NB4 (cell line): ENCODE results near the gene TMEM123.

Experiments used
- DNase-seq: peaks from one replicate; pipeline ENCODE4 v3.0.0; 2010; ENCODE audit warnings: low read depth
- H3K4me3 ChIP-seq: one replicate; pipeline ENCODE4 v1.5.1; 2011; ENCODE audit warnings: mild to moderate bottlenecking, low read depth, low read length, moderate library complexity
- CTCF ChIP-seq: IDR thresholded peaks from one replicate; pipeline ENCODE4 v1.5.1; 2012; ENCODE audit warnings: low read depth, low read length
- MAX ChIP-seq: IDR thresholded peaks from 2 replicates; pipeline ENCODE4 v1.6.1; 2011; ENCODE audit warnings: low read depth, low read length
- MYC ChIP-seq: IDR thresholded peaks from 2 replicates; pipeline ENCODE4 v1.6.1; 2011; ENCODE audit warnings: low read depth, low read length
- POLR2A ChIP-seq: IDR thresholded peaks from 2 replicates; pipeline ENCODE4 v1.6.1; 2011; ENCODE audit warnings: mild to moderate bottlenecking; ENCODE audit not compliant: insufficient read length; ENCODE audit errors: extremely low read depth

The TMEM123 gene

DNA sequence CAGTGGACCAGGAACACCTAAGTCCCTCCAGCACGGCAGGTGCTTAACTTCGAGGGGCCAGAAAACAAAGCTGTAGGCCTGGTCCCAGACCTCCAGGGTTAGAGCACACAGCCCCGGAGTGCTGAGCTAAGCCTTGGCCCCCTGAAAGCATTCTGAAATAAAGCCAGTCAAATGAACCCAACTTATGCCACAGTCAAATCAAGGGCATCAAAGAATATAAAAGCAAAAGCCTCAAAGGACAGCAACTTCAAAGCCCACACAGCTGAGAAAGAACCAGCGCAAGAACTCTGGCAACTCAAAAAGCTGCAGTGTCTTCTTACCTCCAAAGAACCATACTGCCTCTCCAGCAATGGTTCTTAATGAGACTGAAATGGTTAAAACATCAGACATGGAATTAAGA lies 39.1 kb downstream of the TMEM123 start:
- no peak for DNase-seq
- no peak overlapping the region for H3K4me3 ChIP-seq
- no peak for TF ChIP-seq MAX
- TF ChIP-seq POLR2A = no peak
- no peak for TF ChIP-seq CTCF
- TF ChIP-seq MYC = no peak

DNA sequence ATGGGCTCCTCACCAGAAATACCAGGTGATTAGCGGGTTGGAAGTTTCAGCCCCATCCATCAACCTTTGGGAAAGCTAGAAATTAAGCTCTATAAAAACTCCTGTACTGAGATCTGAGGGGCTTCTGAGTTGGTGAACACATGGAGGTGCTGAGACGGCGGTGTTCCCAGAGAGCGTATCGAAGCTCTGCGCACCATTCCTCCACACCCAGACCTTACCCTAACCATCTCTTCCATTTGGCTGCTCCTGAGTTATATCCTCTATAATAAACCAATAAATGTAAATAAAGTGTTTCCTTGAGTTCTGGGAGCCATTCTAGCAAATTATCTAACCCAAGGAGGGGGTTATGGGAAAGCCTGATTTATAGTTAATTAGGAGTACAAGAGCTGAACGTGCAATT lies 41.4 kb downstream of the TMEM123 start:
- DNase-seq = no peak
- no peak overlapping the region for H3K4me3 ChIP-seq
- no peak for TF ChIP-seq MYC
- no peak for TF ChIP-seq MAX
- no peak for TF ChIP-seq POLR2A
- TF ChIP-seq CTCF = no peak

GRCh38 chr11:102410382-102410784 lies 42.2 kb downstream of the TMEM123 start:
- no peak for TF ChIP-seq MYC
- no peak for DNase-seq
- no peak overlapping the region for H3K4me3 ChIP-seq

DNA sequence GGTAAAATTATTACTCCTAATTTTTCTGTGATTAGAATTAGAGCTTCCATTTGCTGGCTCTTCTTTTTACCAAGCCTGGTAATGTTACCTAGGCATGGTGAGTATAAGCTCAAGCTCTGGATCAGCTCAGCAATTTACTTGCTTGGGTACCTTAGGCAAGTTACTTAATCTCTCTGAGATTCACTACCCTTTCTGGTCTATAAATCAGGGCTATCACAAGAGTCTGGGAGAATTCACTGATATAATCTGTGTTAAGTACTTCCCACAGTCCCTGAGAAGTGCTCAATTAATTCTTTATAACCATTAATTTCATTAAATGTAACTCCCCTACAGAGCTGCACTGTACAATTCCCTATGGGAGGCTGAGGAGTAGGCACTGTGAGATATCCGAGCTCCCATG lies 44.2 kb downstream of the TMEM123 start:
- no peak overlapping the region for H3K4me3 ChIP-seq
- DNase-seq = no peak
- no peak for TF ChIP-seq CTCF
- TF ChIP-seq MYC = no peak
- no peak for TF ChIP-seq MAX
- no peak for TF ChIP-seq POLR2A

DNA sequence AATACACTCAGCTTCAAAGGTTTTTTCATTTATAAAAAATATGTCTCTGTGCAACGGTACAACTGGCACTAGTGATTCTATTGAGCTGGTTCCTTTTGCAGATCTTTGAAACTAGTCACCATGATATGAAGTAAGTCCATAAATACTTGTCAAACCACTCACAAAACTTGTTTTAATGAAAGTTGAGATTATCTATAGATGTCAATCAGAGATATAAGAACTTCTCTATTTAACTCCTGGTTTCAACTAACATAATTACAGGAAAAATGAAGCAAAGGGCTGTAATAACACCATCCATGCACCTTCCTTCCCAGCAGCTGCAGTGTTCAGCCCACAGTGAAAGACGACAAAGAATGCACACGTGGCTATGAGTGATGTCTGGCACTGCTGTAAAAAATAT lies 44.7 kb downstream of the TMEM123 start:
- DNase-seq = no peak
- no peak overlapping the region for H3K4me3 ChIP-seq
- no peak for TF ChIP-seq MYC
- TF ChIP-seq POLR2A = no peak

DNA sequence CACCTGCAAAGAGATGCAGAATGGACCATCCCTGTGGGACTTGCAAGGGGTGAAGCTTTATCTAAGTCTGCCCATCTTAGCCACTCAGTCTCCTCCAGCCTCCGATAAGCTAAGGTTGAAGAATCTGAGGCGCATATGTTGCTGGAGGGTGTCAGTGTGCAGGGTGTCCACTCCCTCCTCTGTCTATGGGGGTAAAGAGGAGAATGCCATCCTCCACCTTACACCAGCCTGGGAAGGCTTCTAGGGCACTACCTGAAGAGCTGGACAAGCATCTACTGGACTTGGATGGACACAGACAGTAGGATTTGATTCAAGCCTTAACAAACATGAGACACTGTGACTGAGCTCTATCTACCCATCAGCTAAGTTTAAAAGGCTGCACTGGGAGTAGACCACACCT lies 46.5 kb downstream of the TMEM123 start:
- no peak for DNase-seq
- TF ChIP-seq MYC (no peak), POLR2A (no peak)
- no peak overlapping the region for H3K4me3 ChIP-seq

DNA sequence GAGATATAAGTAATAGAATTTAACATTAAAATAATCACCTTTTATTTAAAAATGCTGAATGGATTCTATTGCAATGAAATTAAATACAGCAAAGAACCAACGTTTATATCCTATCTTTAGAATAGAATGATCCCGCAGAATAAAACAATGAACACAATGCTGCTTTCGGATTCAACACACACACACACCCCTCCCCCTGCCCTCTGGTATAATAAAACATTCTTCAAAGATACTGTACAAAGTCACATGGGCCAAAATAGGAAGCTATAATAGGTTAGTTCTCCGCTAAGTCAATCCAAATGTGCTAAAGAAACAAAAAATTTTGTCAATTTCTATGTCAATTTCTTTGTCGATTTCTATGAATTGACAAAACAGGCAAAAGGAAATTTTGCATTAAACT lies 47.1 kb downstream of the TMEM123 start:
- TF ChIP-seq MYC = no peak
- TF ChIP-seq CTCF = no peak
- TF ChIP-seq POLR2A = no peak
- no peak for TF ChIP-seq MAX
- H3K4me3 ChIP-seq = no peak overlapping the region
- DNase-seq = no peak
